SHP77 treated with DMSO at 0.1 percent for 48 hours (cell line): ENCODE measurements around the gene TANC1.

Source experiments
- DNase-seq: peaks from one replicate; lab custom pipeline; 2025; lab: John Stamatoyannopoulos, UW

Gene TANC1

DNA sequence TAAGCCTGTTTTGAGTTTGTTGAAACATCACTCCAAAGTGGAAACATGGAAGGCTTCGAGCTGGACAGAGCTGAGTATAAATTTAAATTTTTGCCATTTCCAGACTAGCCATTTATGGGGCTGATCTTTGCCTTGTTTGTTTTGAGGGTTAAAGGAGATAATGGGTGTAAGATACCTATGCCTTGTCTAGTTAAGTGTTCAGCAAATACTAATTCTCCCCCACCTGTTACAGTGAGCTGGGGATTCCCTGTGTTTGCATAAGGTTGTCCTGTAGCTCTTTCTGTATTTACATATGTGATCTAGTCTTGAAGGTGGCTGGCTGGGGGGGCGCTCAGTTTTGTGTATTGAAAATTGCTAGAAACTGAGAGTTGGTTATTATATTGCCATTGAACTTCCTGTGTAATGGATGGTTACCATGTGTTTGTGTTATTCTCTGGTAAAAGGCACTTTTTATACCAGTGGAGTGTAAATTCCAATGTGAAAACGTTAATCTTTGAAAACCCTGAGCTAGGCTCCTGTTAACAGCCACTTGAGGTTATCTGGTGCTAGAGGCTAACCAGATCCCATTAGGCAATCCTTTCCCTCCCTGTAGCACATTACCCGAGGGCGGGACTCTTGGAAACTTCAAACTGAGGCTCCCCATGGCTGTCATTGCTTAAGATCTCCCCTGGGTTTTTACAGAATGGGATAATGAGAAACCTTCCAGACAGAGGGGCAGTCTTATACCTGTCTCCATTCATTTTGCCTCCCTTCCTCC, 26.7 kb downstream of the TANC1 start:
- no peak for DNase-seq

DNA sequence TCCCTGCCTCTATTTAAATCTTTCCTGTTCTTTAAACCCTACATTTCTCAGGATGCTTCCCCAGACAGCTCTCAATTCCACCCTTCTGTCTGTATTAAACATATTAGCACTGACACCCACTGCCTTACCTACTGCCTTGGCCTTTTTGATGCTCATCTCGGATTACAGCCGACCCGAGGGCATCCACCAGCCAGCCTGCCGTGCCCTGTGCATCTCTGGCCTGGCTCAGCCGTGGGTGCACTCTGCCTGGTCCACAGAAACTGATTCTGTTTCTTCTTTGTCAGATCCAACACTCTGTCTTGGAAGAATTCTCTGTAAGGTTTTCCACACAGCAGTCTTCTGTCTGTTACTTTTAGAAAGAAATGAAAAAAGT, 27.2 kb downstream of the TANC1 start:
- no peak for DNase-seq

GRCh38 chr2:158996378-158996993, 28.0 kb downstream of the TANC1 start:
- no peak for DNase-seq

DNA sequence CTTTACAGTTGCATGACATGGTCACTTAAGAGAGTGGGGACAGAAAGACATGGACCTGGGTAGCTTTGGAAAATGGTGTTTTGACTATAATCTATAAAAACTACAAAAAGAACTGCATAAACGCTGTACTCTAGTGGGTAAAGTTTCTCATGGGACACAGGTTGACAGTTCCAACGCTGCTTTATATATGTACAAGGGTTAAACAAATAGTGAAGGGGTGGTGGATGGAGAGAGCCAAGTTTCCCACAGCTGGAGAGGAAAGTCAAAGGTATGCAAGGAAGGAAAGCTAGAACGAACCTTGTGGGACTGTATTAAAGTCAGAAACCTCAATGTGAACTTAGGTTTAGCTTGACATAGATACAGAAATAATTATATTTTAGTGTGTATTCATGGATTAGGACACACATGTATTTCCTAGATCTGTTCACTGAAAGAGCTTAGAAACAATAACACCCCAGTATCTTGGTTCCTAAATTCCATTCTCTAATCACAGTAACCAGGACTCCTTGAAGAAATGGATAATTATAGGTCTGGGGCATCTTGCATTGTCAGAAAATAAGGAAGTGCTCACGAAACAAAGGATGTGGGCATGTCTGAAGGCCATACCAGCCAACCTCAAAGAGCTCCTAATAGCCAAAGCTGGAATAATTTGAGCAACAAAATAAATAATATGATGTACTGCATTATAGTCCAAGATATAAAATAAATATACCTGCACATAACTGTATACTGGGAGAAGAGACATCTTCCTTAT, 28.8 kb downstream of the TANC1 start:
- DNase-seq, result no peak

- DNase-seq, result peak; percentile 12
Measured at GRCh38 chr2:158998551-158999248, 30.3 kb downstream of the TANC1 start.

DNA sequence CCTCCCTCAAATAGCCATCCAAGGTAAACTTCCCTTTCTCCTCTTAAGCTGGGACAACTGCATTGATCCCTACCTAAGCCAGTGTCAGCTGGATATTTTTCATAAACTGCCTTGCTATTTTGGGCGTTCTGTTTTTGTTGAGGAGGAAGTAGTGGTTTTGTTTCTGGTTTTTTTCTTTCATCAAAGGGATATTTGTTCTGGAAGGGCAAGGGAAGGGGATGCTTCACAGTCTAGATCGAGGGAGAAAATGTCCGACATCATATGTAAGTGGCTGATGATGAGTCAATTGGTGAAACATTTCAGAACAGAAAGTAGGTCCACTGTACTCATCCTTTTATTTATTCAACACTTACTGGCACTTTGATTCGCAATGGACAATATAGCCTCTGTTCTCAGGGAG, 31.0 kb downstream of the TANC1 start:
- no peak for DNase-seq

DNA sequence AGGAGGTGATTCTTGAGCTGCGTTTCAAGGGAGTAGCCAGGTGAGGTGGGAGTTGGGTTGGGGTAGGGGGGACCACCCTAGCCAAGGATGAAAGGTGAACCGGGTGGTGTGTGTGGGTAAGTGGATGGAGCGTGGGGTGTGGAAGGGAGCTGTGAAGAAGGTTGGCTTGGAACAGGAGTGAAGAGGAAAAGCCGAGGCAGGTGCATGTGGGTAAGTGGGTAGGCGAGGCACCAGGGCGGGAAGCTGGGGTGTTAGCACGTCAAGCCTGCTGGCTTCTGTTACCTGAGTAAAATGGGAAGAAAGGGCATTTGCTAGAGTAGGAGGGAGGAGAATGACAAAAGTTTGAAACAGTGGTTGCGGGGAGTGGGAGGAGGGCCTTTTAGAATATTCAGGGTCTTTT, 31.6 kb downstream of the TANC1 start:
- DNase-seq, result no peak

DNA sequence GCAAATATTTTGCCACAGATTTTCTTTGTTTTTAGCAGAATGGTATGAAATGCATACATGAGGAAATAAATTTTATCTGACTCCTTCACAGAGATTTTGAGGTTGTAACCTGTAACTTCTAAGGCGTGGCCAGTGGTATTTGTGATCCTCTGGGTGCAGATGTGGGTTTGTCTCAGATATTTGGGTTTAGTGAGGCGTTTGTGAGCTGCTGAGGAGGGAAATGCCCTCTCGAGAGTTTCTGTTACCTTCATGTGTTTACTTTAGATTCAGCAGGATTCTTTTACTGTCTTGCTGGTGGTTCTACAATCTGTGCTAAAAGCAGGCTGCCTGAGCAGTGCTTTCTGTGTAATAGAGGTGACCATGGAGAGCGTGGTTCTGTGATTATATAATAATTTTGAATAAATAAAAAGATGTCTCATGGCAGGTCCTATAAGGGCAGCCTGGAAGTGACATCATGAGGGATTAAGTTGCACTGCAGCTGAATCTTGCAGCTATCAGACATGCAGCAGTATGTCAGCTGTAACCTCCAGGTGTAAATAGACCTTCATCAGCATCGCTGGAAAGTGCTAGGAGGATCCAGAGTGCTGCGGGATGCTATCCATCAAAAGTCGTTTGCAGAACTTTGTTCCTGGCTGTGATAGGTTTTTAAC, 34.1 kb downstream of the TANC1 start:
- DNase-seq, result no peak

DNA sequence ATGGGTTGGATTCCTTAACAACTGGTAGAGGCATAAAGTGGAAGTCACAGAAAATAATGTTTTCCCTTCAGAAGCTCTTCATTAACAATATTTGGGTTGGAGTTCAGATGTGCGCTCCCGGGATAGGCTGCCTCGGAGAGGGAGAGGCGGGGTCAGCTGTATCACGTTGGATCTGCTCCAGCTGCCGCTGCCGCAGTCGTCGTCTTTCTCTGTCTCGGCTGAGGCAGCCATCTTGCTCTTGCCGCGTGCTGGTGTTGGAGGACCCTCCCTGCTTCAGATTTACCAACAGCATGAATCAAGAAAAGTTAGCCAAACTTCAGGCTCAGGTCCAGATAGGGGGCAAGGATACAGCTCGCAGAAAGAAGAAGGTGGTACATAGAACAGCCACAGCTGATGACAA, 35.1 kb downstream of the TANC1 start:
- DNase-seq, result no peak

GRCh38 chr2:159004849-159005248, 36.4 kb downstream of the TANC1 start:
- DNase-seq, result no peak

GRCh38 chr2:159009940-159010339, 41.5 kb downstream of the TANC1 start:
- DNase-seq, result no peak

DNA sequence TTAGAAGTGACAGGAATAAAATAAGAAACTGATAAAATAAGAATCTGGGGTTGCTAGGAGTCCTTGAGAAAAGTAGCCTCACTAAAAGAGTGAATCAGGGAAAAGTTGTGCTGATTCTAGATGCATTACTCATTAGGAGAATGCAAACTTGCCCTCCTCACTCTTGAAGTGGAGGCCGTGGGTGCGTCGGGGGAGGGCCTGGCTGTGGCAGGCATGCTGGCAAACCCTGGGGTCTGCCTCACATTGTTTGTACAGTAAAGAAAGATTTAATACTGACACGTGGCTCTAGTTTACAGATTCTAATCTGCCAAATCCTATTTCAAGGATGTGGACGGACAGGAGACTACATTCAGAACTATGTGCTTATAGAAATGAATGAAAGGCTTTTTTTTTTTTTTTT, 41.9 kb downstream of the TANC1 start:
- DNase-seq, result no peak

DNA sequence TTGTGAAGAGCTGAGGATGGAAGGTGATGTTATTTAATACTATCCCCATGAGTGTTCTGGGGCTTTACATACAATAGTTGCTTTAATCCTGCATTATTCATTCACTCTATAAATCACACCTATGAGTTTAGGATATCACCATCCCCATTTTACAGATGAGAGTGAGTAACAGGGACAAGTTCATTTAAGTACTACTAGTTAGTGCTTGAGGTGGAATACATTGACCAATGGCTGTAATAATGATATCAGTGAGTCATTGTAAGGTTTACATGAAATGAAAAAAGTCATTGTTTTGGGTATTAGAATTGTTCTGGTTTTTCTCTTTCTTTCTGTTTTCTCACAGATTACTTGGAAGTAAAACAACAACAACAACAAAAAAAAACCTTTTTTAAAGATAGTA, 42.5 kb downstream of the TANC1 start:
- DNase-seq, result no peak

GRCh38 chr2:159012142-159012541, 43.7 kb downstream of the TANC1 start:
- DNase-seq, result no peak

DNA sequence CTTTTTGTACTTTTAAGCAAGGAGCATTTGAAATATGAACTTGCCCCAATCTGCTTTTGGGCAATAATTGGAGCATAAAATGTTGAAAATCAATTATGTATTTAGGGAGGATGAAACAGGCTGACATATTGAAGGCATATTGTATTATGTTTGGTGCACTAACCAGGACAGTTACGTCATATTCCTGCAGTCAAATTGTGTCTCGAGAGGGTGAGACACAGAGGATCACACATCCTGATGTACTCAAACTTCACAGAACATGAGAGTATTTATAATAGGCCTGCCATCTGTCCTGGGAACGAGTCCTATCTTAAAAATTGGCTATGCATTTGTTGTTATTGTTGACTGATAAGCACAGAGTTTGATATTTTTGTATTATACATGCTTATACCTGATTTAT, 44.7 kb downstream of the TANC1 start:
- DNase-seq, result no peak

GRCh38 chr2:159015174-159015573, 46.7 kb downstream of the TANC1 start:
- DNase-seq, result no peak

- no peak for DNase-seq
Measured at GRCh38 chr2:159015823-159016222, 47.4 kb downstream of the TANC1 start.

GRCh38 chr2:159017837-159018236, 49.4 kb downstream of the TANC1 start:
- no peak for DNase-seq

GRCh38 chr2:159019021-159019420, 50.6 kb downstream of the TANC1 start:
- no peak for DNase-seq

- no peak for DNase-seq
Measured at GRCh38 chr2:159022019-159022418, 53.6 kb downstream of the TANC1 start.

DNA sequence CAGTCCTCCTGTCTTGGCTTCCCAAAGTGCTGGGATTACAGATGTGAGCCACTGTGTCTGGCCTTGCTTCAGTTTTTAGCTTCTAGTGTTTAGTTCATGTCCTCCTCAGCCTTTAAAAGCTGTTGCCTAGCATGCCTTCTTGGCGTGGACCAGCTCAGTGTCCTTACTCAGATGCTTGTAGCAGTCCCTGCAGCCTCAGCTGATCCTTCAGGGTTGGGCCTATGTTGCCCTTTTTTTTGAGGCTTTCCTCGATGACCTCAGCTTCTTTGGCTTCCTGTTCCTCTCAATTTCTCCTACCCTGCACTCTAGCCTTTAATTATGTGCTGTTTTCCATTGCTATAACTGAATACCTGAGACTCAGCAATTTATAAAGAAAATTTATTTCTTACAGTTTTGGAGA, 57.7 kb downstream of the TANC1 start:
- DNase-seq, result no peak

- DNase-seq, result no peak
Measured at GRCh38 chr2:159028776-159029175, 60.3 kb downstream of the TANC1 start.
